ENCODE results near the gene MRPL53.

MRPL53 gene

GRCh38 chr2:74482801-74483674, 10.6 kb upstream of the MRPL53 start, which contains the start of the genes CCDC142 and TTC31 (continued):
- TF ChIP-seq ZNF776 (tag by site-specific recombination; IDR thresholded peaks at IDR 0.05; ENCODE audit: borderline replicate concordance): no peak
- no peak for TF ChIP-seq ZNF707 (tag by site-specific recombination; IDR thresholded peaks at IDR 0.05)
- TF ChIP-seq KLF8 (tag by site-specific recombination; IDR thresholded peaks at IDR 0.05): peak; percentile 94
- TF ChIP-seq ZNF585B (tag by site-specific recombination; IDR thresholded peaks at IDR 0.05): no peak
- TF ChIP-seq ZNF426 (tag by site-specific recombination; IDR thresholded peaks at IDR 0.05): no peak
- TF ChIP-seq KLF10 (tag by site-specific recombination; IDR thresholded peaks at IDR 0.05): no peak; the same call in 1 of the 2 replicates

GRCh38 chr2:74481961-74482800, 9.7 kb upstream of the MRPL53 start:
- POLR2A ChIA-PET: interaction anchor here (0.8 to 4.0 kb wide), 19 partner anchors 10 to 745 kb away, joined by 3 to 37 read pairs (median 4); partner anchors contain the start of genes AUP1, DQX1, HTRA2 and INO80B
- peaks cover 50 to 54% of the 10 kb centered on the region in 2 experiments for H3K36me3 ChIP-seq (ENCODE audit: control insufficient read depth in 2 of 2, insufficient read depth in 1 of 2, low read length in 2 of 2)
- H3K4me3 ChIP-seq (ENCODE audit: low read depth, low read length): peak overlapping the region; percentile 92
- peak overlapping the region; percentile 74 for H3K27ac ChIP-seq (ENCODE audit: extremely low read depth, low read depth, low read length)
- H3K4me1 ChIP-seq (ENCODE audit: control insufficient read depth, insufficient read depth, low read length): no peaks in the 10 kb centered on the region
- CTCF ChIA-PET: interaction anchor here (0.8 to 5.0 kb wide), 15 partner anchors 9 to 119 kb away, joined by 3 to 72 read pairs (median 4); partner anchors contain the start of genes AUP1, HTRA2 and MRPL53
- H3K9me3 ChIP-seq (ENCODE audit: control insufficient read depth, insufficient read depth, low read depth, low read length): no peaks in the 10 kb centered on the region
- peak; percentile 23 for TF ChIP-seq SP2 (tag by site-specific recombination; IDR thresholded peaks at IDR 0.05)
- no peak for TF ChIP-seq MEIS1 (CRISPR knock-in tag; IDR thresholded peaks at IDR 0.05; ENCODE audit: borderline replicate concordance)
- 0 out of 2 replicates have a peak, but pooled peaks have one; percentile 5 for TF ChIP-seq EGR2 (tag by site-specific recombination; IDR thresholded peaks at IDR 0.05; ENCODE audit: low read depth)
- TF ChIP-seq ZNF341 (tag by site-specific recombination; IDR thresholded peaks at IDR 0.05; ENCODE audit: low read depth): peak; percentile 36
- TF ChIP-seq TSHZ1 (tag by site-specific recombination; IDR thresholded peaks at IDR 0.05; ENCODE audit: borderline replicate concordance): no peak
- no peak for TF ChIP-seq ZNF501 (tag by site-specific recombination; IDR thresholded peaks at IDR 0.05)
- peak; percentile 0; the same call in 1 of the 2 replicates for TF ChIP-seq ZXDB (tag by site-specific recombination; IDR thresholded peaks at IDR 0.05)
- no peak for TF ChIP-seq ZNF624 (tag by site-specific recombination; IDR thresholded peaks at IDR 0.05)
- TF ChIP-seq ZBTB17 (tag by site-specific recombination; IDR thresholded peaks at IDR 0.05): peak; percentile 34; the same call in 1 of the 2 replicates
- TF ChIP-seq ZSCAN23 (tag by site-specific recombination; IDR thresholded peaks at IDR 0.05): no peak
- TF ChIP-seq ZNF610 (tag by site-specific recombination; IDR thresholded peaks at IDR 0.05; ENCODE audit: borderline replicate concordance): no peak
- TF ChIP-seq ZFP41 (tag by site-specific recombination; IDR thresholded peaks at IDR 0.05; ENCODE audit: borderline replicate concordance): no peak
- no peak for TF ChIP-seq WT1 (tag by site-specific recombination; IDR thresholded peaks at IDR 0.05)
- no peak for TF ChIP-seq ZNF521 (tag by site-specific recombination; IDR thresholded peaks at IDR 0.05)
- no peak; the same call in 1 of the 2 replicates for TF ChIP-seq ZSCAN4 (tag by site-specific recombination; IDR thresholded peaks at IDR 0.05)
- TF ChIP-seq ZSCAN5A (tag by site-specific recombination; IDR thresholded peaks at IDR 0.05): no peak
- no peak for TF ChIP-seq ZNF580 (tag by site-specific recombination; IDR thresholded peaks at IDR 0.05)
- TF ChIP-seq ZBTB7A (tag by site-specific recombination; IDR thresholded peaks at IDR 0.05; ENCODE audit: low read depth): peak; percentile 63
- TF ChIP-seq ZNF2 (tag by site-specific recombination; IDR thresholded peaks at IDR 0.05): no peak
- 0 out of 2 replicates have a peak, but pooled peaks have one; percentile 36 for TF ChIP-seq ZFHX2 (tag by site-specific recombination; conservative IDR thresholded peaks at IDR 0.05)
- TF ChIP-seq ZNF623 (tag by site-specific recombination; IDR thresholded peaks at IDR 0.05): no peak

All from HEK293 (cell line).